CD14-positive monocyte (primary cell): ENCODE data around the gene FRMPD4. TPM values are rescaled to one million over a fixed set of nuclear protein-coding genes. Genes with fewer than 3 reads are reported as not detected.

Source experiments
- DNase-seq, 3 donors: peaks; one replicate each; pipeline ENCODE4 v3.0.0-alpha.2; 2011 to 2022
- H2AFZ ChIP-seq: 2 replicates; pipeline ENCODE4 v1.6.0; 2012; ENCODE audit warnings: mild to moderate bottlenecking, low read depth, low read length, inconsistent platforms; ENCODE audit not compliant: insufficient read depth, poor library complexity, severe bottlenecking
- H3K27ac ChIP-seq, 2 donors: 1 replicate in 1 of 2; 2 replicates in 1 of 2; pipeline ENCODE4 v1.5.1; 2012 to 2013; ENCODE audit warnings: low read length in 2 of 2, control low read depth in 1 of 2, inconsistent platforms in 1 of 2, low read depth in 1 of 2, mild to moderate bottlenecking in 1 of 2
- H3K27me3 ChIP-seq, 2 donors: one replicate each; pipeline versions ENCODE4 v1.6.0 to v1.6.1; 2011 to 2013; ENCODE audit warnings: low read length in 2 of 2; ENCODE audit not compliant: control insufficient read depth in 2 of 2, insufficient read depth in 2 of 2
- H3K36me3 ChIP-seq, 2 donors: replicated peaks in 1 of 2; 1 replicate in 1 of 2; 2 replicates in 1 of 2; pipeline versions ENCODE4 v1.5.1 to v1.6.1; 2012 to 2013; ENCODE audit warnings: low read length in 2 of 2, control low read depth in 1 of 2, inconsistent platforms in 1 of 2, mild to moderate bottlenecking in 1 of 2; ENCODE audit not compliant: insufficient read depth in 2 of 2, control insufficient read depth in 1 of 2
- H3K4me1 ChIP-seq, 2 donors: 1 replicate in 1 of 2; 2 replicates in 1 of 2; pipeline versions ENCODE4 v1.5.1 to v1.6.1; 2012 to 2013; ENCODE audit warnings: low read length in 2 of 2, control low read depth in 1 of 2, inconsistent platforms in 1 of 2, mild to moderate bottlenecking in 1 of 2, moderate library complexity in 1 of 2; ENCODE audit not compliant: insufficient read depth in 2 of 2, control insufficient read depth in 1 of 2
- H3K4me2 ChIP-seq: replicated peaks from 2 replicates; pipeline ENCODE3; 2012; ENCODE audit warnings: low read length, moderate library complexity, mild to moderate bottlenecking; ENCODE audit not compliant: poor library complexity, severe bottlenecking; ENCODE audit errors: extremely low read depth
- H3K4me3 ChIP-seq, 3 experiments: fragments of 200-600 bp in 1 of 3; sonication (generic) in 1 of 3; replicated peaks in 1 of 3; 1 replicate in 2 of 3; 2 replicates in 1 of 3; pipeline ENCODE4 v1.5.1; 2011 to 2013; ENCODE audit warnings: low read length in 3 of 3, mild to moderate bottlenecking in 3 of 3, control low read depth in 2 of 3, low read depth in 2 of 3, inconsistent platforms in 1 of 3, moderate library complexity in 1 of 3
- H3K79me2 ChIP-seq: 2 replicates; pipeline ENCODE4 v1.6.0; 2012; ENCODE audit warnings: mild to moderate bottlenecking, control low read depth, inconsistent platforms, low read length, moderate library complexity; ENCODE audit not compliant: insufficient read depth
- H3K9ac ChIP-seq: 2 replicates; pipeline ENCODE4 v1.6.0; 2017; ENCODE audit warnings: low read length, mild to moderate bottlenecking; ENCODE audit not compliant: insufficient read depth, poor library complexity, severe bottlenecking
- H3K9me3 ChIP-seq, 2 donors: replicated peaks in 1 of 2; 1 replicate in 1 of 2; 2 replicates in 1 of 2; pipeline versions ENCODE4 v1.5.1 to v1.6.1; 2012 to 2013; ENCODE audit warnings: low read length in 2 of 2, control low read depth in 1 of 2; ENCODE audit not compliant: control insufficient read depth in 1 of 2, insufficient read depth in 1 of 2
- H4K20me1 ChIP-seq: 2 replicates; pipeline ENCODE4 v1.6.0; 2012; ENCODE audit warnings: mild to moderate bottlenecking, low read length, control low read depth, moderate library complexity; ENCODE audit not compliant: insufficient read depth
- H3K27ac Mint-ChIP-seq, 7 donors: one replicate each; pipeline ENCODE4 v1.8.0; 2020; ENCODE audit warnings: mild to moderate bottlenecking in 7 of 7, mixed read lengths in 7 of 7, moderate library complexity in 6 of 7, inconsistent platforms in 2 of 7
- H3K27me3 Mint-ChIP-seq, 3 donors: one replicate each; pipeline ENCODE4 v1.8.0; 2021 to 2022; ENCODE audit warnings: low read depth in 3 of 3, mild to moderate bottlenecking in 3 of 3, mixed read lengths in 3 of 3, moderate library complexity in 3 of 3, inconsistent platforms in 1 of 3
- H3K36me3 Mint-ChIP-seq, 2 donors: one replicate each; pipeline ENCODE4 v1.8.0; 2020; ENCODE audit warnings: mixed read lengths in 2 of 2, inconsistent platforms in 1 of 2, mild to moderate bottlenecking in 1 of 2
- H3K4me1 Mint-ChIP-seq: one replicate; pipeline ENCODE4 v1.8.0; 2020; ENCODE audit warnings: mild to moderate bottlenecking, mixed read lengths
- H3K4me3 Mint-ChIP-seq, 2 donors: one replicate each; pipeline ENCODE4 v1.8.0; 2020; ENCODE audit warnings: mild to moderate bottlenecking in 2 of 2, mixed read lengths in 2 of 2, moderate library complexity in 1 of 2
- H3K9me3 Mint-ChIP-seq, 7 donors: one replicate each; pipeline ENCODE4 v1.8.0; 2020 to 2022; ENCODE audit warnings: mixed read lengths in 7 of 7, mild to moderate bottlenecking in 6 of 7, moderate library complexity in 6 of 7, inconsistent platforms in 2 of 7
- CTCF ChIP-seq: fragments of 200-600 bp; IDR thresholded peaks from one replicate; pipeline ENCODE4 v1.8.0; 2022; ENCODE audit warnings: antibody characterized with exemption, mild to moderate bottlenecking
- WGBS: methylation state at CpG from one replicate; pipeline ENCODE4 v1.1.5; 2013; ENCODE audit warnings: missing lambda C conversion rate; ENCODE audit not compliant: insufficient coverage; 5-methylcytosine and 5-hydroxymethylcytosine counted together
- intact Hi-C, 2 donors: fragments of 100-400 bp; cut with micrococcal nuclease; formaldehyde crosslinking; loops; one replicate each; pipeline versions ENCODE4 v1.15.0 to v1.15.1; 2023
- polyA plus RNA-seq, 3 donors: library from polyadenylated mRNA; depleted of rRNA in 1 of 3; unstranded in 2 of 3; stranded (reverse) in 1 of 3; fragments of 300-500 nt in 2 of 3; fragments of >200 nt in 1 of 3; fragmentation: Illumina TruSeq in 2 of 3; gene quantifications; 1 replicate in 2 of 3; 2 replicates in 1 of 3; pipeline ENCODE4 v1.2.3, GENCODE V29; 2012 to 2021

Gene FRMPD4
- polyA plus RNA-seq, 3 donors: not detected

GRCh38 chrX:12410523-12410922 lies 272.2 kb downstream of the FRMPD4 start:
- no peak for DNase-seq
- Histone ChIP-seq H2AFZ (no peak overlapping the region), H3K27ac (no peak overlapping the region), H3K4me1 (no peaks in the 10 kb centered on the region), H3K27me3 (peaks cover 0 to 2% of the 10 kb centered on the region in 2 donors), H3K9ac (no peak overlapping the region), H3K9me3 (no peaks in the 10 kb centered on the region), H4K20me1 (no peaks in the 10 kb centered on the region), H3K36me3 (no peaks in the 10 kb centered on the region), H3K4me3 (no peak overlapping the region), H3K79me2 (no peaks in the 10 kb centered on the region), H3K4me2 (no peak overlapping the region)
- H3K9me3 Mint-ChIP-seq: no peaks in the 10 kb centered on the region
- WGBS: no CpG with 5 or more reads among the region's 6 CpGs
- no peak overlapping the region for H3K27ac Mint-ChIP-seq
- H3K27me3 Mint-ChIP-seq: peaks cover 2 to 4% (median 3%) of the 10 kb centered on the region in 3 donors
- H3K4me1 Mint-ChIP-seq: no peaks in the 10 kb centered on the region
- H3K4me3 Mint-ChIP-seq: no peak overlapping the region
- intact Hi-C loops: no loop called here
- H3K36me3 Mint-ChIP-seq: no peaks in the 10 kb centered on the region
- TF ChIP-seq CTCF: no peak

GRCh38 chrX:12411831-12412230 lies 273.6 kb downstream of the FRMPD4 start:
- peaks cover 0 to 2% of the 10 kb centered on the region in 2 donors for H3K27me3 ChIP-seq
- H3K79me2 ChIP-seq: no peaks in the 10 kb centered on the region
- Mint-ChIP-seq H3K9me3 (no peaks in the 10 kb centered on the region), H3K4me3 (no peak overlapping the region), H3K27ac (no peak overlapping the region), H3K27me3 (peaks cover 2 to 6% (median 3%) of the 10 kb centered on the region in 3 donors), H3K36me3 (no peaks in the 10 kb centered on the region), H3K4me1 (no peaks in the 10 kb centered on the region)
- no peak overlapping the region for H3K9ac ChIP-seq
- H3K27ac ChIP-seq: no peak overlapping the region
- no peaks in the 10 kb centered on the region for H3K36me3 ChIP-seq
- H4K20me1 ChIP-seq: no peaks in the 10 kb centered on the region
- intact Hi-C loops: no loop called here
- no peaks in the 10 kb centered on the region for H3K4me1 ChIP-seq
- H3K4me3 ChIP-seq: no peak overlapping the region
- no CpG with 5 or more reads among the region's 1 CpG for WGBS
- TF ChIP-seq CTCF: no peak
- no peak overlapping the region for H2AFZ ChIP-seq
- no peak overlapping the region for H3K4me2 ChIP-seq
- H3K9me3 ChIP-seq: no peaks in the 10 kb centered on the region
- DNase-seq: no peak
